Calu3 (cell line): ENCODE results near the gene ZDHHC22. TPM values are rescaled to one million over a fixed set of nuclear protein-coding genes. Genes with fewer than 3 reads are reported as not detected.

Source experiments
- BruUV-seq: library from RNA; stranded (reverse); fragments of 400-500 nt; replicated peaks from 2 replicates; lab custom pipeline; 2021; lab: Mats Ljungman, UMichigan
- CTCF ChIA-PET: fragments of 300-600 bp; sonication (Branson Sonifier 250); formaldehyde crosslinking; loops from one replicate; lab custom pipeline; 2022; ENCODE audit warnings: antibody characterized with exemption; lab: Charles Lee
- DNase-seq: peaks from one replicate; pipeline ENCODE4 v3.0.0; 2022
- H3K27ac Mint-ChIP-seq: one replicate; pipeline ENCODE4 v1.8.0; 2022; ENCODE audit warnings: mixed read lengths; ENCODE audit not compliant: unreplicated experiment
- H3K27me3 Mint-ChIP-seq: one replicate; pipeline ENCODE4 v1.8.0; 2022; ENCODE audit warnings: mixed read lengths; ENCODE audit not compliant: unreplicated experiment
- H3K36me3 Mint-ChIP-seq: one replicate; pipeline ENCODE4 v1.8.0; 2022; ENCODE audit warnings: mild to moderate bottlenecking, moderate library complexity, mixed read lengths; ENCODE audit not compliant: insufficient read depth, unreplicated experiment
- H3K4me1 Mint-ChIP-seq: one replicate; pipeline ENCODE4 v1.8.0; 2022; ENCODE audit warnings: mild to moderate bottlenecking, low read depth, mixed read lengths; ENCODE audit not compliant: unreplicated experiment
- H3K4me3 Mint-ChIP-seq: one replicate; pipeline ENCODE4 v1.8.0; 2022; ENCODE audit warnings: mild to moderate bottlenecking, low read depth, moderate library complexity, mixed read lengths; ENCODE audit not compliant: unreplicated experiment
- H3K9me3 Mint-ChIP-seq: one replicate; pipeline ENCODE4 v1.8.0; 2022; ENCODE audit warnings: low read depth, mixed read lengths; ENCODE audit not compliant: unreplicated experiment
- intact Hi-C: fragments of 100-400 bp; cut with micrococcal nuclease; formaldehyde crosslinking; loops from one replicate; pipeline ENCODE4 v1.10.0; 2022; ENCODE audit not compliant: unreplicated experiment
- total RNA-seq: library from RNA; stranded (reverse); gene quantifications from 2 replicates; pipeline ENCODE4 v1.2.3, GENCODE V29; 2022
- TF ChIP-seq, protein P1 (sequence below): fragments of 200-600 bp; IDR thresholded peaks from one replicate; pipeline ENCODE4 v1.8.0; 2022; ENCODE audit warnings: antibody characterized with exemption; ENCODE audit not compliant: unreplicated experiment

The ZDHHC22 gene
- total RNA-seq, 1 experiment from 2014 or later = not detected

GRCh38 chr14:77154421-77154820, 12.8 kb upstream of the ZDHHC22 start:
- no TSS peak for BruUV-seq
- Mint-ChIP-seq H3K27me3 (peaks cover 66% of the 10 kb centered on the region), H3K4me1 (peaks cover 10% of the 10 kb centered on the region), H3K9me3 (no peaks in the 10 kb centered on the region), H3K36me3 (no peaks in the 10 kb centered on the region), H3K4me3 (no peak overlapping the region), H3K27ac (no peak overlapping the region)
- DNase-seq = no peak
- intact Hi-C loops = no loop called here
- CTCF ChIA-PET = interaction anchor here (1.2 kb wide), 1 partner anchor 59 kb away, joined by 3 read pairs; no protein-coding TSS in a partner anchor
- TF ChIP-seq, protein P1, sequence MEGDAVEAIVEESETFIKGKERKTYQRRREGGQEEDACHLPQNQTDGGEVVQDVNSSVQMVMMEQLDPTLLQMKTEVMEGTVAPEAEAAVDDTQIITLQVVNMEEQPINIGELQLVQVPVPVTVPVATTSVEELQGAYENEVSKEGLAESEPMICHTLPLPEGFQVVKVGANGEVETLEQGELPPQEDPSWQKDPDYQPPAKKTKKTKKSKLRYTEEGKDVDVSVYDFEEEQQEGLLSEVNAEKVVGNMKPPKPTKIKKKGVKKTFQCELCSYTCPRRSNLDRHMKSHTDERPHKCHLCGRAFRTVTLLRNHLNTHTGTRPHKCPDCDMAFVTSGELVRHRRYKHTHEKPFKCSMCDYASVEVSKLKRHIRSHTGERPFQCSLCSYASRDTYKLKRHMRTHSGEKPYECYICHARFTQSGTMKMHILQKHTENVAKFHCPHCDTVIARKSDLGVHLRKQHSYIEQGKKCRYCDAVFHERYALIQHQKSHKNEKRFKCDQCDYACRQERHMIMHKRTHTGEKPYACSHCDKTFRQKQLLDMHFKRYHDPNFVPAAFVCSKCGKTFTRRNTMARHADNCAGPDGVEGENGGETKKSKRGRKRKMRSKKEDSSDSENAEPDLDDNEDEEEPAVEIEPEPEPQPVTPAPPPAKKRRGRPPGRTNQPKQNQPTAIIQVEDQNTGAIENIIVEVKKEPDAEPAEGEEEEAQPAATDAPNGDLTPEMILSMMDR = no peak

- Mint-ChIP-seq H3K27me3 (peaks cover 68% of the 10 kb centered on the region), H3K36me3 (no peaks in the 10 kb centered on the region), H3K4me3 (no peak overlapping the region), H3K9me3 (no peaks in the 10 kb centered on the region), H3K4me1 (peaks cover 9% of the 10 kb centered on the region), H3K27ac (no peak overlapping the region)
- BruUV-seq = no TSS peak
- TF ChIP-seq, protein P1 = no peak
- no peak for DNase-seq
- CTCF ChIA-PET = interaction anchor here (3.2 kb wide), 1 partner anchor 162 kb away, joined by 33 read pairs; no protein-coding TSS in a partner anchor
- intact Hi-C loops = loop anchor here (2.0 kb wide), 2 partner anchors 59 to 163 kb away; no protein-coding TSS in a partner anchor
Observed at GRCh38 chr14:77153802-77154201, 12.2 kb upstream of the ZDHHC22 start.

- Mint-ChIP-seq H3K27ac (no peak overlapping the region), H3K4me3 (no peak overlapping the region), H3K36me3 (no peaks in the 10 kb centered on the region), H3K4me1 (no peaks in the 10 kb centered on the region), H3K9me3 (no peaks in the 10 kb centered on the region), H3K27me3 (peaks cover 63% of the 10 kb centered on the region)
- DNase-seq = no peak
- TF ChIP-seq, protein P1 = no peak
- intact Hi-C loops = loop anchor here (1.0 to 2.0 kb wide), 4 partner anchors 61 to 275 kb away; no protein-coding TSS in a partner anchor
- CTCF ChIA-PET = interaction anchor here (0.9 to 3.2 kb wide), 13 partner anchors 9 to 279 kb away, joined by 3 to 33 read pairs (median 7); partner anchors contain the start of genes SAMD15 and TMED8
- BruUV-seq = no TSS peak
Observed at GRCh38 chr14:77151918-77152588, 10.5 kb upstream of the ZDHHC22 start.

- no peaks in the 10 kb centered on the region for H3K4me1 Mint-ChIP-seq
- H3K9me3 Mint-ChIP-seq = no peaks in the 10 kb centered on the region
- peaks cover 63% of the 10 kb centered on the region for H3K27me3 Mint-ChIP-seq
- TF ChIP-seq, protein P1 = peak; percentile 52
- no peaks in the 10 kb centered on the region for H3K36me3 Mint-ChIP-seq
- peak; percentile 56 for DNase-seq
- CTCF ChIA-PET = interaction anchor here (0.8 to 3.2 kb wide), 14 partner anchors 8 to 278 kb away, joined by 3 to 33 read pairs (median 6); partner anchors contain the start of genes SAMD15 and TMED8
- no peak overlapping the region for H3K4me3 Mint-ChIP-seq
- no peak overlapping the region for H3K27ac Mint-ChIP-seq
- intact Hi-C loops = loop anchor here (2.0 kb wide), 1 partner anchor 274 kb away; no protein-coding TSS in a partner anchor
- no TSS peak for BruUV-seq
Observed at GRCh38 chr14:77151245-77151644, 9.7 kb upstream of the ZDHHC22 start.
